ENCODE data around the gene SERHL2.
"Not testable (repeated sequence)": the region's sequence is repeated elsewhere in the genome, so short reads cannot be mapped to it uniquely, and the experiment has no call there.

DNA sequence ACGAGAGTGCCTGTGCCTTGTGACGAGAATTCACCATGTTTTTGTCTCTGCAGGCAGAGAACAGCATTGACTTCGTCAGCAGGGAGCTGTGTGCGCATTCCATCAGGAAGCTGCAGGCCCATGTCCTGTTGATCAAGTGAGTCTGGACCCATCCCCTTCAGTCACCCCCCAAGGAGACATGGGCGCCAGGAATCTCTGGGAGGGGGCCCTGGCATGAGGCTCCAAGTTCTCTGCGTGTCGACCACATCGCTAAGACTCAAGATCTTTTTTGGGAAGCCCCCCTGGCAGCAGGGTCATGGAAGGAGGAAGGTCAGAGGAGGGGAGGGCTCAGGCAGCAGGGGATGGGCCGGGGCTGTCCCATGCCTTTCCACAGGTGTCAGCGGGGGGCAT, 44.8 kb upstream of the SERHL2 start:
- TF ChIP-seq CTCF (IDR thresholded peaks at IDR 0.05; ENCODE audit: poor library complexity, severe bottlenecking); EZH2 (IDR thresholded peaks at IDR 0.05; ENCODE audit: borderline replicate concordance, insufficient read depth, low read length, poor library complexity, severe bottlenecking); TAF1 (IDR thresholded peaks at IDR 0.05; ENCODE audit: low read depth); POLR2AphosphoS5 (IDR thresholded peaks at IDR 0.05); EP300 (conservative IDR thresholded peaks at IDR 0.05; ENCODE audit: poor library complexity, severe bottlenecking): not testable (repeated sequence)
